Activated CD8-positive, alpha-beta memory T cell treated with anti-CD3 and anti-CD28 coated beads, Interleukin-2, amount 10 ng/mL, durations not matched to agents 7 days and 5 days (primary cell): ENCODE measurements around the gene MDH2. TPM values are rescaled to one million over a fixed set of nuclear protein-coding genes. Genes with fewer than 3 reads are reported as not detected.
"Not testable (repeated sequence)": the region's sequence is repeated elsewhere in the genome, so short reads cannot be mapped to it uniquely, and the experiment has no call there.

Experiments
- ATAC-seq: fragments of 150-1000 bp; cut with Tn5 transposase; one replicate; pipeline ENCODE4 v1.10.0; 2021; ENCODE audit warnings: moderate library complexity
- CTCF ChIA-PET: fragments of 350-600 bp; sonication (Branson Sonifier 250); formaldehyde crosslinking; loops from one replicate; lab custom pipeline; 2021; ENCODE audit warnings: antibody characterized with exemption; lab: Charles Lee
- DNase-seq: peaks from one replicate; pipeline ENCODE4 v3.0.0-alpha.2; 2020
- H3K27ac Mint-ChIP-seq: one replicate; pipeline ENCODE4 v1.8.0; 2021; ENCODE audit warnings: mild to moderate bottlenecking, mixed read lengths
- H3K27me3 Mint-ChIP-seq: one replicate; pipeline ENCODE4 v1.8.0; 2021; ENCODE audit warnings: mixed read lengths
- H3K36me3 Mint-ChIP-seq: one replicate; pipeline ENCODE4 v1.8.0; 2021; ENCODE audit warnings: mild to moderate bottlenecking, mixed read lengths
- H3K4me1 Mint-ChIP-seq: one replicate; pipeline ENCODE4 v1.8.0; 2021; ENCODE audit warnings: mixed read lengths
- H3K4me3 Mint-ChIP-seq: one replicate; pipeline ENCODE4 v1.8.0; 2021; ENCODE audit warnings: mild to moderate bottlenecking, moderate library complexity, mixed read lengths
- H3K9me3 Mint-ChIP-seq: one replicate; pipeline ENCODE4 v1.8.0; 2022; ENCODE audit warnings: low read depth, mixed read lengths
- total RNA-seq, 2 experiments: library from RNA; stranded (reverse); gene quantifications; one replicate each; pipeline ENCODE4 v1.2.3, GENCODE V29; 2021

Gene MDH2
- total RNA-seq, 2 experiments from 2014 or later, result 186 to 230 TPM

- ATAC-seq, result peak; percentile 85
- Mint-ChIP-seq H3K27ac (peak overlapping the region; percentile 79), H3K9me3 (no peaks in the 10 kb centered on the region), H3K4me1 (peaks cover 21% of the 10 kb centered on the region), H3K27me3 (no peaks in the 10 kb centered on the region), H3K36me3 (peaks cover 30% of the 10 kb centered on the region), H3K4me3 (no peak overlapping the region)
- CTCF ChIA-PET, result interaction anchor here (0.6 to 5.4 kb wide), 35 partner anchors 9 to 365 kb away, joined by 3 to 75 read pairs (median 5); partner anchors contain the start of genes MDH2, POR, RHBDD2 and STYXL1
- DNase-seq, result peak; percentile 79
Observed at GRCh38 chr7:76020031-76020714, 27.7 kb upstream of the MDH2 start.

DNA sequence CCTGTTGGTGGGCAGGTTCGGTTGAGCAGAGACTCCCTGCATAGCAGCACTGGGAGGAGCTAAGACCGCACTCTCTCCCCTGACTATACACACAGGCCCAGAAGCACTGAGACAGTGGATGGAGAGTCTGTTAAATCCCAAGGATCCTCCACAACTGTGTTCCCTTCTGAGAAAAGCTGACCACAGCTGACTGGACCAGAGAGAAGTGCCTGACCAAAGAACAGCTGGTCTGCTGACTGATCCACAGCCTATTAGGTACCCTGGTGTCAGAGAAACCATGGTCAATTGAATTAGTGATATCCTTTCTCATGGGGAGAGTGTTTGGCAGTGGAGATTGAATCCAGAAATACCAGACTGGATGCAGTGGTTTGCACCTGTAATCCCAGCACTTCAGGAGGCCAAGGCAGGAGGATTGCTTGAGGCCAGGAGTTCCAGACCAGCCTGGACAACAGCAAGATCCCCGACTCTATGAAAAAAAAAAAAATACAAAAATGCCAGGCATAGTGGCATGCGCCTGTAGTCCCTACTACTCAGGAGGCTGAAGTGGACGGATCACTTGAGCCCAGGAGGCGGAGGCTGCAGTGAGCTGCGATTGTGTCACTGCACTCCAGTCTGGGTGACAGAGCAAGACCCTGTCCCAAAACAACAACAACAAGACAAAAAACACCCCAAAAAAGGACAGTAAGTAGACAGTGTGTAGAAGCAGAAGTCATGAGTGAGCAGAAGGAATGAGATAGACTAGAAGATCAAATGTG, 25.7 kb upstream of the MDH2 start:
- CTCF ChIA-PET, result interaction anchor here (0.7 to 5.4 kb wide), 4 partner anchors 59 to 295 kb away, joined by 3 to 75 read pairs (median 17); partner anchors contain the start of gene POR
- Mint-ChIP-seq H3K9me3 (no peaks in the 10 kb centered on the region), H3K27ac (no peak overlapping the region)

DNA sequence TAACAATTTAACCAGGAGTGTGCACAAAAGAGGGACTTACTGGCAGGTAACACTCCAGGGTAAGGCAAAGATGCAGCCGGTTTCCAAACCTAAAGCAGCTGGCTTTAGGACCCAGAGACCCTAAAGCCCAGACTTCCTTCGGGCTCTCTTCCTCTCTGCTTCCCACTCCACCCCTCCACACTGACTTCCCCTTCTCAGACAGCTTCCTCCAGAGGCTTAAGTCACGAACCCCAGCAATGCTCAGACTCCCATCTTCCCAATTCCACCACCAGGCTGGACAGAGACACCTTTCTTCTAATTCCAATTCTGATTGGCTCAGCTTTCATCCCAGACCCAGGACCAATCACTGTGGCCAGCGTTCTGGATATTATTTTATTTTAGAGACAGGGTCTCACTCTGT, 24.9 kb upstream of the MDH2 start:
- no peak overlapping the region for H3K27ac Mint-ChIP-seq
- no peaks in the 10 kb centered on the region for H3K9me3 Mint-ChIP-seq
- CTCF ChIA-PET, result interaction anchor here (0.7 to 5.4 kb wide), 2 partner anchors 158 to 296 kb away, joined by 3 to 75 read pairs; no protein-coding TSS in a partner anchor

More for the DNA sequence above, 25.7 kb upstream of the MDH2 start:
- Mint-ChIP-seq H3K4me1 (peaks cover 21% of the 10 kb centered on the region), H3K27me3 (no peaks in the 10 kb centered on the region), H3K4me3 (no peak overlapping the region), H3K36me3 (peaks cover 25% of the 10 kb centered on the region)
- ATAC-seq, result no peak
- no peak for DNase-seq

GRCh38 chr7:76029682-76030081, 18.2 kb upstream of the MDH2 start:
- not testable (repeated sequence) for H3K27ac Mint-ChIP-seq, H3K4me3 Mint-ChIP-seq, ATAC-seq, H3K36me3 Mint-ChIP-seq, H3K4me1 Mint-ChIP-seq, DNase-seq, H3K9me3 Mint-ChIP-seq, H3K27me3 Mint-ChIP-seq
- CTCF ChIA-PET, result interaction anchor here (3.7 kb wide), 1 partner anchor 10 kb away, joined by 16 read pairs; no protein-coding TSS in a partner anchor

More for the DNA sequence above, 24.9 kb upstream of the MDH2 start:
- DNase-seq, result no peak
- Mint-ChIP-seq H3K4me1 (peaks cover 21% of the 10 kb centered on the region), H3K36me3 (peaks cover 22% of the 10 kb centered on the region), H3K4me3 (no peak overlapping the region), H3K27me3 (no peaks in the 10 kb centered on the region)
- ATAC-seq, result no peak

- Mint-ChIP-seq H3K4me3 (no peak overlapping the region), H3K4me1 (peaks cover 6% of the 10 kb centered on the region)
- no peak for ATAC-seq
Observed at GRCh38 chr7:76031964-76032363, 15.9 kb upstream of the MDH2 start.

GRCh38 chr7:76037310-76037709, 10.6 kb upstream of the MDH2 start:
- CTCF ChIA-PET, result interaction anchor here (1.1 to 1.3 kb wide), 2 partner anchors 84 to 171 kb away, joined by 3 read pairs; no protein-coding TSS in a partner anchor
- ATAC-seq (no peak), DNase-seq (no peak)
- no peaks in the 10 kb centered on the region for H3K36me3 Mint-ChIP-seq
- peaks cover 6% of the 10 kb centered on the region for H3K4me1 Mint-ChIP-seq
- no peak overlapping the region for H3K4me3 Mint-ChIP-seq
- H3K27ac Mint-ChIP-seq, result no peak overlapping the region
- H3K27me3 Mint-ChIP-seq, result no peaks in the 10 kb centered on the region
- H3K9me3 Mint-ChIP-seq, result no peaks in the 10 kb centered on the region

More at GRCh38 chr7:76031964-76032363, 15.9 kb upstream of the MDH2 start:
- no peak for DNase-seq
- H3K27ac Mint-ChIP-seq, result no peak overlapping the region
- H3K36me3 Mint-ChIP-seq, result peaks cover 3% of the 10 kb centered on the region
- CTCF ChIA-PET, result interaction anchor here (3.7 kb wide), 1 partner anchor 12 kb away, joined by 16 read pairs; no protein-coding TSS in a partner anchor
- H3K9me3 Mint-ChIP-seq, result no peaks in the 10 kb centered on the region
- H3K27me3 Mint-ChIP-seq, result no peaks in the 10 kb centered on the region

DNA sequence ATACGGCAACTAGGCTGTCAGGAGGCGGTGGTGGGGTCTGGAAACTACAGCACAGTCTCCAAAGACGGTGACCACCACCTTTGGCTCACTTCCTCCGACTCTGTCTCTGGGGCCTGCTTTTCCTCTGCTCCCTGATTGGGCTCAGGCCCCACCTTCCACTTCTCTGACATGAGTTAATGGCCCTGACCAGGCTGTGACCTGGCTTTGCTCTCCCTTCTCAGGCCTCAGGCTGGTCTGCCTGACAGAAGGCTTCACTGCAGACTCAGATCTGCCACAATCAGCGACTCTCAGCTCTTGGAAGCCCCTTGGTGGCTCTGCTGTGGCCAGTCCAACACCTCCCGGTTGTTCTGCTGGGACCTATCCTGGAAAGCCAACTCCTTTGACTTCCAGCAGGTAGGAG, 7.8 kb upstream of the MDH2 start:
- DNase-seq (no peak), ATAC-seq (no peak)
- Mint-ChIP-seq H3K36me3 (peaks cover 2% of the 10 kb centered on the region), H3K27ac (no peak overlapping the region), H3K4me3 (no peak overlapping the region), H3K27me3 (no peaks in the 10 kb centered on the region), H3K9me3 (no peaks in the 10 kb centered on the region), H3K4me1 (peaks cover 6% of the 10 kb centered on the region)
- CTCF ChIA-PET, result interaction anchor here (0.9 kb wide), 1 partner anchor 20 kb away, joined by 4 read pairs; no protein-coding TSS in a partner anchor

DNA sequence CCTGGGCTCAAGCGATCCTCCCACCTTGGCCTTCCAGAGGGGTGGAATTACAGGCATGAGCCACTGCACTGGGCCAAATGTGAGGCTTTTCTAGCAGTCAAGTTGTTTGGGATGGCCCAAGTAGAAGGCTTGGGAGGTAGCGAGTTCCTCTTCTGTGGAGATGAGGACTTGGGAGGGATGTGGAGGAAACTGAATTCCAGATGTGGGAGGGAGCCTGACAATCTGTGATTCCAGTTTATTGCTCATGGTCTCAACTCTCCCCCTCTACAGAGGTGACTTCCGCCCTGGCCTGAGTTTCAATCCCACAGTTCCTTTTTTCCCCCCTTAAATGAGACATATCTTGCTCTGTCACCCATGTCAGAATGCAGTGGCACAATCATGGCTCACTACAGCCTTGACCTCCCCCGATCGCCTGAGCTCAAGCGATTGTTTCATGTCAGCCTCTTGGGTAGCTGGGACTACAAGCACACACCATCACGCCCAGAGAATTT, 3.5 kb upstream of the MDH2 start:
- no peak for ATAC-seq
- no peak overlapping the region for H3K4me3 Mint-ChIP-seq
- CTCF ChIA-PET, result no interaction called here
- no peak overlapping the region for H3K27ac Mint-ChIP-seq
- peaks cover 15% of the 10 kb centered on the region for H3K36me3 Mint-ChIP-seq
- H3K9me3 Mint-ChIP-seq, result no peaks in the 10 kb centered on the region
- no peak for DNase-seq
- H3K27me3 Mint-ChIP-seq, result no peaks in the 10 kb centered on the region
- H3K4me1 Mint-ChIP-seq, result peaks cover 25% of the 10 kb centered on the region

DNA sequence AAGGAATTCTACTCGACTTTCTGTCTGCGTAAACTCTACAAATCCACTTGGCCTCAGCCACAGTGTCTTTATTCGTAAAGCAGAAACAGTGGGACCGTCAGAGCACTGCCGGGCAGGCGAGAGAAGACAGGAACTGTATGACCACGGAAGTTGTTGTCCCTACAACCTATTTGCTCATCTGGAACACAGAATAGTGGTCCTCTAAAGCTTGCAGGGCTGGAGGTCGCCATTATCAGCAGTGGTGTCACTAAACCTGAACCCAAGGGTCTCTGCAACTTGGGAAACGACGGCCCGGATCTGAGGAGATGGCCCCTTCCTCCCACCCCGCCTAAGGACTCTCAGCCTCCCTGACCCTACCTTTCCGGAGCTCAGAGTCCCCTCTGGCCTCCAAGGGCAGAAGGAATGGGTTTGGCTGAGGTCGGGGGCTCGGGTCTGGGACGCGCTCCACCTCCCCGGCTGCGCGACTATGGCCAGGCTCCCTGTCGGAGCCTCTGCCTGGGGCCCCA, 548 bp upstream of the MDH2 start:
- H3K36me3 Mint-ChIP-seq, result peaks cover 28% of the 10 kb centered on the region
- peak overlapping the region; percentile 99 for H3K4me3 Mint-ChIP-seq
- ATAC-seq (peak; percentile 5), DNase-seq (no peak)
- CTCF ChIA-PET, result interaction anchor here (0.9 to 1.6 kb wide), 5 partner anchors 27 to 267 kb away, joined by 3 to 8 read pairs (median 3); no protein-coding TSS in a partner anchor
- peak overlapping the region; percentile 96 for H3K27ac Mint-ChIP-seq
- no peaks in the 10 kb centered on the region for H3K27me3 Mint-ChIP-seq
- peaks cover 48% of the 10 kb centered on the region for H3K4me1 Mint-ChIP-seq
- H3K9me3 Mint-ChIP-seq, result no peaks in the 10 kb centered on the region

GRCh38 chr7:76048668-76048988, 722 bp downstream of the MDH2 start:
- ATAC-seq (peak; percentile 8), DNase-seq (peak; percentile 53)
- H3K9me3 Mint-ChIP-seq, result no peaks in the 10 kb centered on the region
- peak overlapping the region; percentile 99 for H3K4me3 Mint-ChIP-seq
- peak overlapping the region; percentile 96 for H3K27ac Mint-ChIP-seq
- peaks cover 59% of the 10 kb centered on the region for H3K4me1 Mint-ChIP-seq
- H3K27me3 Mint-ChIP-seq, result no peaks in the 10 kb centered on the region
- H3K36me3 Mint-ChIP-seq, result peaks cover 32% of the 10 kb centered on the region
- CTCF ChIA-PET, result interaction anchor here (0.5 to 1.5 kb wide), 4 partner anchors 28 to 130 kb away, joined by 3 to 8 read pairs (median 4); no protein-coding TSS in a partner anchor

- CTCF ChIA-PET, result interaction anchor here (0.5 kb wide), 1 partner anchor 41 kb away, joined by 3 read pairs; no protein-coding TSS in a partner anchor
- Mint-ChIP-seq H3K27ac (peak overlapping the region; percentile 50), H3K4me3 (peak overlapping the region; percentile 99), H3K27me3 (no peaks in the 10 kb centered on the region), H3K36me3 (peaks cover 32% of the 10 kb centered on the region), H3K9me3 (no peaks in the 10 kb centered on the region), H3K4me1 (peaks cover 62% of the 10 kb centered on the region)
- no peak for DNase-seq
- no peak for ATAC-seq
Observed at GRCh38 chr7:76049295-76049694, 1.4 kb downstream of the MDH2 start.

GRCh38 chr7:76050545-76050944, 2.6 kb downstream of the MDH2 start:
- DNase-seq (no peak), ATAC-seq (no peak)
- H3K27ac Mint-ChIP-seq, result peak overlapping the region; percentile 72
- peaks cover 54% of the 10 kb centered on the region for H3K4me1 Mint-ChIP-seq
- CTCF ChIA-PET, result interaction anchor here (0.7 kb wide), 1 partner anchor 182 kb away, joined by 3 read pairs; no protein-coding TSS in a partner anchor
- H3K9me3 Mint-ChIP-seq, result no peaks in the 10 kb centered on the region
- H3K36me3 Mint-ChIP-seq, result peaks cover 31% of the 10 kb centered on the region
- no peak overlapping the region for H3K4me3 Mint-ChIP-seq
- no peaks in the 10 kb centered on the region for H3K27me3 Mint-ChIP-seq

DNA sequence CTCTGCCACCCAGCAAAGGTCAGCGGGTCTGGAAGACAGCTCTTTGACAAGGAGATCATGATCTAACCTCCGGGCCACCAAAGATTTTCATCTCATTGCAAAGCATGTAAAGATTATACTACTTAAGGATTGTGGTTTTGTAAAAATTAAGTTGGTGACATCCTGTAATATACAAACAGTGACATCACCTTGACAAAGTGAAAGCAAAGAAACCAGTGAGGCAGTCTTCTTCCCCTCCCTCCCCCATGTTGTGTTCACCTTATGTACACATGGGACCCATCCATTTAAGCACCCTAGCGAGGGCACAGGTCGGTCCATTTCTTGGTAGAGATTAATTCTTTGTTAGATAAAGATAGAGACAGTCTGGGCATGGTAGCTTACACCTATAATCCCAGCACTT, 3.9 kb downstream of the MDH2 start:
- CTCF ChIA-PET, result no interaction called here
- Mint-ChIP-seq H3K9me3 (no peaks in the 10 kb centered on the region), H3K4me3 (peak overlapping the region; percentile 18), H3K27me3 (no peaks in the 10 kb centered on the region), H3K27ac (peak overlapping the region; percentile 78), H3K4me1 (peaks cover 48% of the 10 kb centered on the region), H3K36me3 (peaks cover 29% of the 10 kb centered on the region)
- ATAC-seq, result peak; percentile 28
- peak; percentile 58 for DNase-seq
